HG03280 (cell line): ENCODE measurements around the gene SF1.

Experiments used
- ATAC-seq: cut with Tn5 transposase; IDR thresholded peaks from one replicate; pipeline ENCODE4 v1.9.1; 2021; ENCODE audit warnings: mild to moderate bottlenecking, moderate library complexity; ENCODE audit not compliant: unreplicated experiment

The SF1 gene

GRCh38 chr11:64762674-64763525 lies 15.4 kb downstream of the SF1 start:
- ATAC-seq = no peak

GRCh38 chr11:64762277-64762673 lies 16.1 kb downstream of the SF1 start:
- ATAC-seq = no peak

- ATAC-seq = no peak
Measured at GRCh38 chr11:64760759-64761420, 17.5 kb downstream of the SF1 start.

GRCh38 chr11:64759722-64760719 lies 18.3 kb downstream of the SF1 start, which contains the start of gene PYGM:
Gene PYGM, minus strand, starts transcription at chr11:64759974. Its CDS starts 76 bp downstream, at chr11:64759898.
- ATAC-seq = no peak

- no peak for ATAC-seq
Measured at GRCh38 chr11:64759131-64759721, 19.1 kb downstream of the SF1 start.

- no peak for ATAC-seq
Measured at GRCh38 chr11:64758330-64759079, 19.8 kb downstream of the SF1 start.

GRCh38 chr11:64757549-64758329 lies 20.6 kb downstream of the SF1 start:
- no peak for ATAC-seq

GRCh38 chr11:64755681-64756361 lies 22.5 kb downstream of the SF1 start:
- ATAC-seq = no peak

GRCh38 chr11:64754919-64755662 lies 23.3 kb downstream of the SF1 start:
- no peak for ATAC-seq

GRCh38 chr11:64754124-64754918 lies 24.0 kb downstream of the SF1 start:
- no peak for ATAC-seq

- no peak for ATAC-seq
Measured at GRCh38 chr11:64753380-64754123, 24.8 kb downstream of the SF1 start.

- no peak for ATAC-seq
Measured at GRCh38 chr11:64753019-64753379, 25.3 kb downstream of the SF1 start.

- no peak for ATAC-seq
Measured at GRCh38 chr11:64752175-64752970, 26.0 kb downstream of the SF1 start.

GRCh38 chr11:64751580-64751979 lies 26.8 kb downstream of the SF1 start:
- no peak for ATAC-seq

GRCh38 chr11:64751136-64751535 lies 27.2 kb downstream of the SF1 start:
- no peak for ATAC-seq
